Astrocyte (in vitro differentiated cells and primary cell): ENCODE data around the gene B4GALT3. TPM values are rescaled to one million over a fixed set of nuclear protein-coding genes. Genes with fewer than 3 reads are reported as not detected.

Experiments used
- DNase-seq: peaks from one replicate; pipeline ENCODE4 v3.0.0-alpha.2; 2010; ENCODE audit warnings: low read depth
- FAIRE-seq: peaks from 2 replicates; lab custom pipeline; 2011; peaks lifted over from hg19 to GRCh38; lab: Jason Lieb, UNC
- H2AFZ ChIP-seq: 2 replicates; pipeline ENCODE4 v1.6.0; 2012; ENCODE audit warnings: low read depth, low read length, inconsistent platforms
- H3K27ac ChIP-seq: 2 replicates; pipeline ENCODE4 v1.5.1; 2011; ENCODE audit warnings: low read depth, low read length, inconsistent platforms
- H3K27me3 ChIP-seq: 2 replicates; pipeline ENCODE4 v1.6.0; 2011; ENCODE audit warnings: low read length, inconsistent platforms; ENCODE audit not compliant: insufficient read depth
- H3K36me3 ChIP-seq: 2 replicates; pipeline ENCODE4 v1.5.1; 2011; ENCODE audit warnings: low read length, inconsistent platforms; ENCODE audit not compliant: insufficient read depth
- H3K4me1 ChIP-seq: 2 replicates; pipeline ENCODE4 v1.5.1; 2011; ENCODE audit warnings: low read length, inconsistent platforms; ENCODE audit not compliant: insufficient read depth
- H3K4me2 ChIP-seq: 2 replicates; pipeline ENCODE4 v1.6.0; 2012; ENCODE audit warnings: low read length, inconsistent platforms
- H3K4me3 ChIP-seq: 2 replicates; pipeline ENCODE4 v1.5.1; 2011; ENCODE audit warnings: low read depth, mild to moderate bottlenecking, low read length, inconsistent platforms; ENCODE audit not compliant: insufficient read depth
- H3K79me2 ChIP-seq: 2 replicates; pipeline ENCODE4 v1.6.0; 2012; ENCODE audit warnings: mild to moderate bottlenecking, low read length, inconsistent platforms; ENCODE audit not compliant: insufficient read depth
- H3K9ac ChIP-seq: 2 replicates; pipeline ENCODE4 v1.6.0; 2012; ENCODE audit warnings: mild to moderate bottlenecking, low read length, inconsistent platforms
- H3K9me3 ChIP-seq: 2 replicates; pipeline ENCODE4 v1.5.1; 2012; ENCODE audit warnings: low read depth, mild to moderate bottlenecking, low read length, inconsistent platforms; ENCODE audit not compliant: insufficient read depth
- H4K20me1 ChIP-seq: 2 replicates; pipeline ENCODE4 v1.6.0; 2012; ENCODE audit warnings: low read length, inconsistent platforms; ENCODE audit not compliant: insufficient read depth
- H3K27ac Mint-ChIP-seq: one replicate; pipeline ENCODE4 v1.8.0; 2021; ENCODE audit warnings: mild to moderate bottlenecking, mixed read lengths; ENCODE audit not compliant: unreplicated experiment
- H3K27me3 Mint-ChIP-seq: one replicate; pipeline ENCODE4 v1.8.0; 2021; ENCODE audit warnings: low read depth, mixed read lengths; ENCODE audit not compliant: unreplicated experiment
- H3K36me3 Mint-ChIP-seq: one replicate; pipeline ENCODE4 v1.8.0; 2021; ENCODE audit warnings: low read depth, mixed read lengths; ENCODE audit not compliant: unreplicated experiment
- H3K4me1 Mint-ChIP-seq: one replicate; pipeline ENCODE4 v1.8.0; 2021; ENCODE audit warnings: low read depth, mixed read lengths; ENCODE audit not compliant: unreplicated experiment
- H3K4me3 Mint-ChIP-seq: one replicate; pipeline ENCODE4 v1.8.0; 2021; ENCODE audit warnings: mild to moderate bottlenecking, moderate library complexity, mixed read lengths; ENCODE audit not compliant: unreplicated experiment
- H3K9me3 Mint-ChIP-seq: one replicate; pipeline ENCODE4 v1.8.0; 2021; ENCODE audit warnings: mild to moderate bottlenecking, mixed read lengths; ENCODE audit not compliant: unreplicated experiment
- EZH2 ChIP-seq: IDR thresholded peaks from 2 replicates; pipeline ENCODE4 v1.6.1; 2012; ENCODE audit warnings: mild to moderate bottlenecking, low read length, inconsistent platforms; ENCODE audit not compliant: insufficient read depth
- total RNA-seq: library from RNA; stranded (reverse); gene quantifications from 2 replicates; pipeline ENCODE4 v1.2.1, GENCODE V29; 2021
- TF ChIP-seq, protein P1 (sequence below): IDR thresholded peaks from 2 replicates; pipeline ENCODE4 v1.5.1; 2011; ENCODE audit warnings: low read depth, mild to moderate bottlenecking, inconsistent platforms, low read length, moderate library complexity; ENCODE audit not compliant: insufficient read depth

The B4GALT3 gene
- total RNA-seq, 1 donor from 2014 or later = 39.6 TPM

DNA sequence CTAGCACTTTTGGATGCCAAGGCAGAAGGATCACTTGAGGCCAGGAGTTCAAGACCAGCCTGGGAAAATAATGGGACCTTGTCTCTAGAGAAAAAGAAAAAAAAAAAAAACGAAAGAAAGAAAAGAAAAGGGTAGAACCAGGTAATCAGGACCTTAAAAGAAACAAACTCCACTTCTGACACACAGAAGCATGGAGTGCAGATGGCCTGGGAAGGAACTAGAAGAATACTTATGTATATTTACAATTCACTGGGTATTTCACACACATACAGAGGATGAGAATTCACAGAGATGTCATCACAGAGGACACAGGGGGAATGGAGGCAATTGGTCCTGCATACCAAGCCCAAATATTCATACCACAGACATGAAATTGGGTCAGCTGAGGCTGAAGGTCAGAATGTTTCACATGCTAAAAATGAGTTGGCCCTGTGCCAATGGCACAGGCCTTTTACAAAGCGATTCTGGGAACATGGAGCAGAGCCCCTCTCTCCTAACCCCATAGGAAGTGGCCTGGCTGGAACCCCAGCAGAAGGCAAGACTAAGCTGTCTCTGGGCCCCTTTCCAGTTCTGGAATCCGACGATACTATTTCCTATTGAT is 4.4 kb downstream of the B4GALT3 start:
- Histone ChIP-seq H3K27me3 (no peaks in the 10 kb centered on the region), H4K20me1 (peaks cover 14% of the 10 kb centered on the region), H3K27ac (peak overlapping the region; percentile 73), H3K36me3 (peaks cover 21% of the 10 kb centered on the region), H3K4me1 (peaks cover 23% of the 10 kb centered on the region), H2AFZ (no peak overlapping the region), H3K9me3 (no peaks in the 10 kb centered on the region), H3K4me3 (no peak overlapping the region), H3K79me2 (peaks cover 19% of the 10 kb centered on the region), H3K9ac (peak overlapping the region; percentile 57), H3K4me2 (peak overlapping the region; percentile 39)
- H3K36me3 Mint-ChIP-seq = peaks cover 45% of the 10 kb centered on the region
- peak overlapping the region; percentile 84 for H3K27ac Mint-ChIP-seq
- H3K4me1 Mint-ChIP-seq = peaks cover 20% of the 10 kb centered on the region
- H3K4me3 Mint-ChIP-seq = peak overlapping the region; percentile 9
- FAIRE-seq (no peak), DNase-seq (peak; percentile 69)
- no peaks in the 10 kb centered on the region for H3K27me3 Mint-ChIP-seq
- TF ChIP-seq, protein P1, sequence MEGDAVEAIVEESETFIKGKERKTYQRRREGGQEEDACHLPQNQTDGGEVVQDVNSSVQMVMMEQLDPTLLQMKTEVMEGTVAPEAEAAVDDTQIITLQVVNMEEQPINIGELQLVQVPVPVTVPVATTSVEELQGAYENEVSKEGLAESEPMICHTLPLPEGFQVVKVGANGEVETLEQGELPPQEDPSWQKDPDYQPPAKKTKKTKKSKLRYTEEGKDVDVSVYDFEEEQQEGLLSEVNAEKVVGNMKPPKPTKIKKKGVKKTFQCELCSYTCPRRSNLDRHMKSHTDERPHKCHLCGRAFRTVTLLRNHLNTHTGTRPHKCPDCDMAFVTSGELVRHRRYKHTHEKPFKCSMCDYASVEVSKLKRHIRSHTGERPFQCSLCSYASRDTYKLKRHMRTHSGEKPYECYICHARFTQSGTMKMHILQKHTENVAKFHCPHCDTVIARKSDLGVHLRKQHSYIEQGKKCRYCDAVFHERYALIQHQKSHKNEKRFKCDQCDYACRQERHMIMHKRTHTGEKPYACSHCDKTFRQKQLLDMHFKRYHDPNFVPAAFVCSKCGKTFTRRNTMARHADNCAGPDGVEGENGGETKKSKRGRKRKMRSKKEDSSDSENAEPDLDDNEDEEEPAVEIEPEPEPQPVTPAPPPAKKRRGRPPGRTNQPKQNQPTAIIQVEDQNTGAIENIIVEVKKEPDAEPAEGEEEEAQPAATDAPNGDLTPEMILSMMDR = no peak
- TF ChIP-seq EZH2 = no peak
- no peaks in the 10 kb centered on the region for H3K9me3 Mint-ChIP-seq

DNA sequence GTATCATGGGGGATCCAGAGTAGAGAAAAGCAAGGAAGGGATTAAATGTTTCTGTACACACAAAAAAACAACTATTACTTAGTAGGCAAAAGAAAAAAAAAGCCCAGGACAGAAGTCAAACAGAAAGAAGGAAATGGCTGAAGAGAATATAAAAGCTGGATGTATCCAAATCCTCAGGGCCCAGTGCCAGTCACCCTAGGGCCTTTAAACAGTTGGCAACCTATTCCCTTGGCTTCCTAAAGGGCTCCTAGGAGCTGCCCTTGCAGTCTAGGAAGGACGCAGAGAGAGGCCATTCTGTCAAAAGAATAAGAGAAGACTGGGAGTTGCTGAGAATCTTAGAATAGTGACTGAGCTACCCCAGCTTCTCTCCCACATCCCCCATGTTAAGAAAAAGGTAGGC is 5.0 kb downstream of the B4GALT3 start:
- TF ChIP-seq, protein P1 = no peak
- no peak for TF ChIP-seq EZH2

DNA sequence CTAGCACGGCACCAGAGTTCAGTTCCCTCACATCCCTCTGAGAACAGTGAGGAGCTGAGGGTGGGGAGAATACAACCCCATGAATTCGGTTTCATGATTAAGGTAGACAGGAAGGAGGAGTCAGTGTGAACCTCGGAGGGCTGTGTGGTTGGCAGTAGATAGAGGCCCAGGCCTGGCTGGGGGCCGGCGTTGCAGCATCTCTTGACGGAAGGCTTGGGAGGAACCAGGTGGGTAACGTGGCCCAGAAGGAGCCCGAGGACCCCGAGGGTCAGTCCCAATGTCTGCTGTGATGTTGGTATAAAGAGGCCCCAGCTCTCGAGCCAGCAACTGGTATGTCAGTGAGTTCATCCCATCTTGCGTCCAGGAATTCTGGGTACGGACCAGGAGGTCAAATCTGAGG is 5.6 kb downstream of the B4GALT3 start:
- no peak for TF ChIP-seq EZH2
- TF ChIP-seq, protein P1 = no peak
- FAIRE-seq (no peak), DNase-seq (no peak)
- H3K9ac ChIP-seq = no peak overlapping the region
- peaks cover 24% of the 10 kb centered on the region for H3K4me1 Mint-ChIP-seq
- no peaks in the 10 kb centered on the region for H3K27me3 Mint-ChIP-seq
- no peaks in the 10 kb centered on the region for H3K9me3 Mint-ChIP-seq
- H3K4me1 ChIP-seq = peaks cover 25% of the 10 kb centered on the region
- no peak overlapping the region for H3K4me2 ChIP-seq
- H3K27me3 ChIP-seq = no peaks in the 10 kb centered on the region
- H3K4me3 ChIP-seq = no peak overlapping the region
- H3K36me3 Mint-ChIP-seq = peaks cover 44% of the 10 kb centered on the region
- no peaks in the 10 kb centered on the region for H3K9me3 ChIP-seq
- H4K20me1 ChIP-seq = peaks cover 14% of the 10 kb centered on the region
- H3K4me3 Mint-ChIP-seq = no peak overlapping the region
- no peak overlapping the region for H2AFZ ChIP-seq
- H3K79me2 ChIP-seq = peaks cover 19% of the 10 kb centered on the region
- H3K36me3 ChIP-seq = peaks cover 21% of the 10 kb centered on the region
- no peak overlapping the region for H3K27ac Mint-ChIP-seq
- H3K27ac ChIP-seq = no peak overlapping the region

More for the DNA sequence above, 5.0 kb downstream of the B4GALT3 start:
- H3K27me3 ChIP-seq = no peaks in the 10 kb centered on the region
- Mint-ChIP-seq H3K27ac (peak overlapping the region; percentile 84), H3K36me3 (peaks cover 45% of the 10 kb centered on the region), H3K9me3 (no peaks in the 10 kb centered on the region), H3K4me1 (peaks cover 20% of the 10 kb centered on the region), H3K27me3 (no peaks in the 10 kb centered on the region), H3K4me3 (peak overlapping the region; percentile 47)
- peaks cover 20% of the 10 kb centered on the region for H3K4me1 ChIP-seq
- H4K20me1 ChIP-seq = peaks cover 14% of the 10 kb centered on the region
- no peak overlapping the region for H2AFZ ChIP-seq
- peaks cover 21% of the 10 kb centered on the region for H3K36me3 ChIP-seq
- no peak overlapping the region for H3K4me3 ChIP-seq
- no peaks in the 10 kb centered on the region for H3K9me3 ChIP-seq
- H3K27ac ChIP-seq = peak overlapping the region; percentile 73
- H3K79me2 ChIP-seq = peaks cover 19% of the 10 kb centered on the region
- H3K4me2 ChIP-seq = no peak overlapping the region
- no peak for FAIRE-seq
- H3K9ac ChIP-seq = peak overlapping the region; percentile 57
- no peak for DNase-seq
